ENCODE measurements around the gene CCNE1. TPM values are rescaled to one million over a fixed set of nuclear protein-coding genes. Genes with fewer than 3 reads are reported as not detected.

The CCNE1 gene
- total RNA-seq, 1 donor from 2014 or later = 14.7 TPM

- peaks cover 13% of the 10 kb centered on the region for H3K4me1 Mint-ChIP-seq
- H3K27me3 Mint-ChIP-seq (ENCODE audit: low read depth) = no peaks in the 10 kb centered on the region
Observed at GRCh38 chr19:29810504-29810871, 1.3 kb upstream of the CCNE1 start.

DNA sequence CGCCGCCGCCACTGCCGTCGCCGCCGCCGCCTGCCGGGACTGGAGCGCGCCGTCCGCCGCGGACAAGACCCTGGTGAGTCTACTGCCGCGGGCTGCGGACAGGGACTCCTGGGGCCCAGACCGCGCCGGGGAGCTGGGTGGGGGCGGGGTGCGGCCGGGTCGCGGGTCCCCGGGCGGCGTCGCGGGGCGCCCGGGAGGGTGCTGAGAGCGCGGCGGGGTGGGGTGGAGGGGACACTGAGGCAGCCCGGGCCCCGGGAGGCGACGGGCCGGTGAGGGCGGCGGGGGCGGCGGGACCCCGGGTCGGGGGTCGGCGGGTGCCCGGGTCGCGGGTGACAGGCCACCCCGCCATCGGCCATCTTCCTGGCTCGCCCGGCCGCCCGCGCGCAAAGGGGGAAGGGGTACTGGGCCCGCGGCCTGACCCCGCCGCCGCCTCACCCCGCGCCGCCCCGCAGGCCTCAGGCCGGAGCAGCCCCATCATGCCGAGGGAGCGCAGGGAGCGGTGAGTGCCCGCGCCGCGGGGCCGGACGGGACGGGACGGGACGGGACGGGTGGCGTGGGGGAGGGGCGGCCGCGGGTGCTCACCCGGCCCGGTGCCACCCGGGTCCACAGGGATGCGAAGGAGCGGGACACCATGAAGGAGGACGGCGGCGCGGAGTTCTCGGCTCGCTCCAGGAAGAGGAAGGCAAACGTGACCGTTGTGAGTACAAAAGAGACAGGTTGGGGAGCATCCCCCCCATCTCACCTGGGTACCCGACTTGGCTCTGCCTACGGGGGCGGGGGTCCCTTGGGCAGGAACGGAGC lies 489 bp downstream of the CCNE1 start:
- Mint-ChIP-seq H3K27ac (no peak overlapping the region), H3K9me3 (no peaks in the 10 kb centered on the region), H3K4me3 (peak overlapping the region; percentile 77), H3K36me3 (peaks cover 2% of the 10 kb centered on the region), H3K4me1 (peaks cover 10% of the 10 kb centered on the region), H3K27me3 (ENCODE audit: low read depth) (no peaks in the 10 kb centered on the region)
- DNase-seq (ENCODE audit: low spot score in 2 of 2, unreplicated experiment in 2 of 2) = peak in 1 of 2 experiments; percentile 45
- TF ChIP-seq, protein P1, sequence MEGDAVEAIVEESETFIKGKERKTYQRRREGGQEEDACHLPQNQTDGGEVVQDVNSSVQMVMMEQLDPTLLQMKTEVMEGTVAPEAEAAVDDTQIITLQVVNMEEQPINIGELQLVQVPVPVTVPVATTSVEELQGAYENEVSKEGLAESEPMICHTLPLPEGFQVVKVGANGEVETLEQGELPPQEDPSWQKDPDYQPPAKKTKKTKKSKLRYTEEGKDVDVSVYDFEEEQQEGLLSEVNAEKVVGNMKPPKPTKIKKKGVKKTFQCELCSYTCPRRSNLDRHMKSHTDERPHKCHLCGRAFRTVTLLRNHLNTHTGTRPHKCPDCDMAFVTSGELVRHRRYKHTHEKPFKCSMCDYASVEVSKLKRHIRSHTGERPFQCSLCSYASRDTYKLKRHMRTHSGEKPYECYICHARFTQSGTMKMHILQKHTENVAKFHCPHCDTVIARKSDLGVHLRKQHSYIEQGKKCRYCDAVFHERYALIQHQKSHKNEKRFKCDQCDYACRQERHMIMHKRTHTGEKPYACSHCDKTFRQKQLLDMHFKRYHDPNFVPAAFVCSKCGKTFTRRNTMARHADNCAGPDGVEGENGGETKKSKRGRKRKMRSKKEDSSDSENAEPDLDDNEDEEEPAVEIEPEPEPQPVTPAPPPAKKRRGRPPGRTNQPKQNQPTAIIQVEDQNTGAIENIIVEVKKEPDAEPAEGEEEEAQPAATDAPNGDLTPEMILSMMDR (IDR thresholded peaks at IDR 0.05; ENCODE audit: unreplicated experiment) = no peak

More at GRCh38 chr19:29810504-29810871, 1.3 kb upstream of the CCNE1 start:
- no peaks in the 10 kb centered on the region for H3K36me3 Mint-ChIP-seq
- DNase-seq (ENCODE audit: low spot score in 2 of 2, unreplicated experiment in 2 of 2) = no peak
- peak overlapping the region; percentile 82 for H3K27ac Mint-ChIP-seq
- H3K9me3 Mint-ChIP-seq = no peaks in the 10 kb centered on the region
- TF ChIP-seq, protein P1 (IDR thresholded peaks at IDR 0.05; ENCODE audit: unreplicated experiment) = no peak
- H3K4me3 Mint-ChIP-seq = peak overlapping the region; percentile 67

DNA sequence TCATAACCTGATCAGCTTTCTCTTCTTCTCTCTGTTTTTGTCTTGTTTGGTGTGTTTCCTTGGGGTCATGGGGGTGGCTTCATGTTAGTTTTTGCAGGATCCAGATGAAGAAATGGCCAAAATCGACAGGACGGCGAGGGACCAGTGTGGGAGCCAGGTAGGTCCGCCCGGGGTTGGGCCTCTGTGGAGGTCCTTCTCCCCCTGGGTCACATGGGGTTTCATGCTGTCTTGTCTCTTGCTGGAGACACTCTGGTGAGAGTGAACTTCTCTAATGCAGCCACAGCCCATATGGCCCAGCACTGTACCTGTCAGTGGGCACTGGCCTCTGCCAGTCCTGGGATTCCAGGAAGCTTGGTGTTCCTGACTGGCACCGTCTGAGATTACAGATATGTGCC lies 1.1 kb downstream of the CCNE1 start:
- TF ChIP-seq, protein P1 (IDR thresholded peaks at IDR 0.05; ENCODE audit: unreplicated experiment) = no peak

DNA sequence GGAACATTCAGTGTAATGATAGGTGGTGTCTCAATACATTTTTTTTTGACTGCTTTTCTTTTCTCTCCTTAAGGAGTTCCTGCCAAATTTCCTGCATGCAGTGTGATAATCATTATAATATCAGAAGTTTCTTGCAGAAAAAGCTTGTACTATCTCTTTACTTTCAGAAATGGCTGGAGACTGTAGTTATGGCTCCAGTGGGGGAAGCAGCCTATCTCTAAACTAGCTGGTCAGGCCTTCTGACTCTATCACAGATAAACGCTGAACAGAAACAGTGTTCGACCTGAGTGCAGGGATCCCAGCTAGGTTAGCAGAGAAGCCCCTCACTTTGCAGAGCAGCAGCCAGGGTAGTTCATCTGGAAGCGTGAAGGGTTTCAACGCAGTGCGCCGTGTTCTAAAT lies 1.9 kb downstream of the CCNE1 start:
- Mint-ChIP-seq H3K4me3 (peak overlapping the region; percentile 77), H3K4me1 (peaks cover 10% of the 10 kb centered on the region), H3K27me3 (ENCODE audit: low read depth) (no peaks in the 10 kb centered on the region), H3K9me3 (no peaks in the 10 kb centered on the region), H3K27ac (no peak overlapping the region), H3K36me3 (peaks cover 2% of the 10 kb centered on the region)
- no peak for DNase-seq (ENCODE audit: low spot score in 2 of 2, unreplicated experiment in 2 of 2)
- TF ChIP-seq, protein P1 (IDR thresholded peaks at IDR 0.05; ENCODE audit: unreplicated experiment) = no peak

More for the DNA sequence above, 1.1 kb downstream of the CCNE1 start:
- no peak for DNase-seq (ENCODE audit: low spot score in 2 of 2, unreplicated experiment in 2 of 2)
- H3K36me3 Mint-ChIP-seq = peaks cover 2% of the 10 kb centered on the region
- H3K27me3 Mint-ChIP-seq (ENCODE audit: low read depth) = no peaks in the 10 kb centered on the region
- H3K9me3 Mint-ChIP-seq = no peaks in the 10 kb centered on the region
- peak overlapping the region; percentile 77 for H3K4me3 Mint-ChIP-seq
- peak overlapping the region; percentile 86 for H3K27ac Mint-ChIP-seq
- H3K4me1 Mint-ChIP-seq = peaks cover 10% of the 10 kb centered on the region

DNA sequence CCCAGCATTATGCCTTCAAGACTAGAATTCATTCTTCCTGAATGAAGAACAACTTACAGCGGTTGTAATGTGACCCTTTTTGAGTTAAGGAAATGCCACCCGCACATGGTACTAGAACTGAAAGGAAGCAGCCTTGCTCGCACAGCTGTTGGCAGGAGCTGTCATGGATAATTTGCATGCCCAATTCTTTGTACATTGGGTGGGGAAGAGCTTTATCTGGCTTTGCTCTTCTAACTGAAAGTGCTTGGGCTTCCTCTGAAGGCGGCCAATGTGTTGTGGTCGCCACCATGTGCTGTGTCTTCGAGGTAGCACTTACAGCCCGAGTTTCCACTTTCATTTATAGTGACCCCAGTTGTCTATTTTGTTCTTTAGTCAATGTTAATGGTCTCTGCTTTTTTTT lies 3.4 kb downstream of the CCNE1 start:
- Mint-ChIP-seq H3K9me3 (no peaks in the 10 kb centered on the region), H3K36me3 (peaks cover 5% of the 10 kb centered on the region), H3K4me3 (no peak overlapping the region), H3K4me1 (peaks cover 10% of the 10 kb centered on the region), H3K27ac (no peak overlapping the region), H3K27me3 (ENCODE audit: low read depth) (no peaks in the 10 kb centered on the region)
- no peak for DNase-seq (ENCODE audit: low spot score in 2 of 2, unreplicated experiment in 2 of 2)
- TF ChIP-seq, protein P1 (IDR thresholded peaks at IDR 0.05; ENCODE audit: unreplicated experiment) = no peak

All from mesothelial cell of epicardium (in vitro differentiated cells).